ENCODE measurements around the gene CELF4. TPM values are rescaled to one million over a fixed set of nuclear protein-coding genes. Genes with fewer than 3 reads are reported as not detected.

The CELF4 gene
- total RNA-seq, 1 donor from 2014 or later, result not detected

DNA sequence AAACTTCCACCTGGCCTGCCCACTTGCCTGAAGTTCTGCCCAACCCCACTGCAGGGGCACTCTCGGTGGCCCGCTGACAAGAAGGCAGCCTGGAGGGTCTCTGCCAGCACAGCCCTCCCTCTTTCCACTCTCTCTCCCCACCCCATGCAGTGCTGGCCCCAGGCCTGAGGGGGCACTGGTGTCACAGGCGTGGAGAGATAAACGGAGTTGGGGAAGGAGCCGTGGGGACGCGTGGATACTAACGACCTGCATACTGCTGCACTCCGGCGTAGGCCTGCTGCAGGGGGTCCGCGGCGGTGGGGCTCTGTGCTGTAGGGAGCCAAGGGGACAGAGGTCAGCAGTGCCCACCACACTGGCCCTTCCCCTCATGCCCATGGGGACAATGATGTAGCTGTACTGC is 299.3 kb downstream of the CELF4 start:
- intact Hi-C loops (cut with micrococcal nuclease), result no loop called here

DNA sequence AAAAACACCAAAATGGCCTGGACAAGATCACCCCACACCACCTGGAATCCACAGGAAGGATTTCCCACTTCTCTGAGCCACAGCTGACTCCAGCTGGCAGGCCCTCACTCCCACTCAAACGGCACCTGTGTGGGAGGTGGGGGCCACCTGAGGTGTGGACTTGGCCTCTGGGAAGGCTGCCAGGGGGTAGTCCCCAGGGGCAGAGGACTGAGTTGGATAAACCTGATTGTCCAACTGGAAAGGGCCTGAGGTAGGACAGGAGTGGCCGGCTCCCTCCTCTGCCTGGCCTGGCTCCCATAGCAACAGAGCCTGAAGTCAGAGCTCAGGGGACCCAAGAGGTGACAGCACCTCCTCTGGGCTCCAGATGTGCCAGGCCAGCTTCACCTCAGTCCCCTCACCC is 300.2 kb downstream of the CELF4 start:
- intact Hi-C loops (cut with micrococcal nuclease), result no loop called here

DNA sequence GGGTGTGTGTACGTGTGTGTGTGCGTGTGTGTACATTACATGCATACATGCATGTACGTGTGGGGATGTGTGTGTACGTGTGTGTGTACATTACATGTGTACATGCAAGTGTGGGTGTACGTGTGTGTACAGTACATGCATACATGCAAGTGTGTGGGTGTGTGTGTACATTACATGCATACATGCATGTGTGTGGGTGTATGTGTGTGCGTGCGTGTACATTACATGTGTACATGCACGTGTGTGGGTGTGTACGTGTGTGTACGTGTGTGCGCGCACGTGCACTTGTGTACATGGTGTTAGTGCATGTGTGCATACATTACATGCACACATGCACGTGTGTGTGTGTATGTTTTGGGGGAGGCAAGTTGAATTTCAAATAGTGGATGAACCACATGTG is 300.6 kb downstream of the CELF4 start:
- intact Hi-C loops (cut with micrococcal nuclease), result no loop called here

DNA sequence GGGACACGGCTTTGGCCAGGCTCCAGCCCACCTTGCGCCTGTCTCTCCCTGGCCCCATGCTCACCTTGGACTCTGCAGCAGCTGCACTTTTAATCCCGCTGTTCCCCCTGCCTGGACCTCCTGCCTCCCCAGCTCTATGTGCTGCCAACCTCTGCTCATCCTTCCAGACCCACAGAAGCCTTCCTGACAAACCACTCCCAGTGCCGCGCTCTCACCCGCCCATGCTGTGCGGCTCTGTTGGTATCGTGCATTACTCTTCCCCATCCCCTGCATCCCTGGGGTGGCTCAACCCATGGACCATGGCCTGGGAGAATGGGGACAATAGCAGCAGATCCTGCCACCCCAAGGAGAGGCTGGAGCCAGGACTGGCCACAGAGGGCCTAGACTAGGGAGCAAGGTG is 303.6 kb downstream of the CELF4 start:
- intact Hi-C loops (cut with micrococcal nuclease), result no loop called here

DNA sequence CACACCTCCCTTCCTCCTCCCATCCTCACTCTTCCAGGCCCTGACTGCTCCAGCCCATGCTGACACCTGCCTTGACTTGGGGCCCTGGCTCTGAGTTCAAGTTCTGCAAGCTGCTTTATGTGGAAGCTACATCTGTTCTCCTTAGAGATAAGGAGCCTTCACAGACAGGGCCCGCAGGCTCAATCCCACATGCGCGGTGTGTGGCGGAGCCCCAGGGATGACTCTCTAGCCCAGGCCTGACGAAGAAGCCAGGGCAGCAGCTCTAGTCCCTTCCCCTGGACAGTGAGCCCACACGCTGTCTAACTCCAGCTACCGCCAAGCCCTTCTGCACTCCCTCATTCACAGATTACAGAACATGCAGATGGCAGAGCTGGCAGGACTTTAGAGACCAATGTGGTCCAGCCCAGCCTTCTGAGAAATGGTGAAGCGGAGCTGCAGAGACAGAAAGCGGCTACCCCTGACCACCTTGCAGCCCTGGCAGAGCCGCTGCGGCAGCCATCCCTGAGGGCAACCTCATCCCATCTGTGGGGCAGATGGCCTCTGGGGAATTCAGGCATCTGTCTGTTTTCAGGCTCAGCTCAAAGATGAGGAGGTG is 304.3 kb downstream of the CELF4 start:
- intact Hi-C loops (cut with micrococcal nuclease), result no loop called here

DNA sequence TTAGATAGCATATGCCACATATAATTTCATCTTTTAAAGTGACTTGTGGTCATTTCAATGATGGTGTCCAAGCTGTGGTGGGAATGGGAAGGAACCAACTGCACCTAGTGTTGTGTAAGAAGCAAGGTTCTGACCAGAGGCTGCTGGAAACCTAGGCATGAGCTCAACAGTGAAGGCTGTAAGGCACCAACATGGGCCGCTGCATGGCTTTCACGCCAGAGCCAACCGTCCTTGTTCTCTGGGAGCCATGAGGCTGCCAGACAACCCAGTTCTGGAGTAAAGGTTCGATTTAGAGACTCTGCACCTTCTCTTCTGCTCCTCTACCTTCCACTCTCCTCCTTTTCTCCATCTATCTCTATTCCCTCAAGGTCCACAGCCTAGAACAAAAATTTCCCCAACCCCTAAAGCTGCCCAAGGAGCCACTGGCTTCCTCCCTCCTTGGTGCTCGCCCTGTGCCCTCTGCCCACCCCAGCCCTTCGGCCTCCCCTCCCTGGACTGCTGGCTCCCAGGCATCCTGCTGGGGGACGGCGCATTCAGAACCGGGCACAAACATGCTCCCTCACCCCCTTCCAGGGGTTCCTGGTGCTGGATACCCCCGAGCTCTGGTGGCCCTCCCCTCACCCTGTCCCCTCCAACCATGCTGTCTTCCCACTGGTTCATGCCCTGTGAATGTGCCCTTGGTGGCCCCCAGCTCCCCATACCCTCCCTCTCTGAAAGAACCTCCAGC is 305.1 kb downstream of the CELF4 start:
- intact Hi-C loops (cut with micrococcal nuclease), result no loop called here

DNA sequence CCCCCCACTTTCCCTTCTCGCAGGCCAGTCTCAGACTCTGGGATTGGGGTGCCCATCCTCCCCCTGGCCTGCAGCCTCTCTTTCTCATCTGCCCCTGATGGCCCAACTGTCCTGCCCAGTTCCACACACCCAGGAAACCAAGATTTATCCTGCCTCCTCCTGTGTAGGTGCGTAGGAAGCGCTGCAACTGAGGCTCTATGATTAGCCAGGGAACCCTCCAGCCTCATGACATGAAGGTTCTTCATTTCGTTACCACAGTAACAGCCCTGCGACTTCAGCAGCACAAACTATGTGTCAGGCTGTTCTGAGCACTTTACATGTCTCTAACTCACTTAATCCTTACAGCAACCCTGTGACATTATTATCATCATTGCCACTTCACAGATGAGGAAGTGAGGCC is 305.9 kb downstream of the CELF4 start:
- intact Hi-C loops (cut with micrococcal nuclease), result no loop called here

DNA sequence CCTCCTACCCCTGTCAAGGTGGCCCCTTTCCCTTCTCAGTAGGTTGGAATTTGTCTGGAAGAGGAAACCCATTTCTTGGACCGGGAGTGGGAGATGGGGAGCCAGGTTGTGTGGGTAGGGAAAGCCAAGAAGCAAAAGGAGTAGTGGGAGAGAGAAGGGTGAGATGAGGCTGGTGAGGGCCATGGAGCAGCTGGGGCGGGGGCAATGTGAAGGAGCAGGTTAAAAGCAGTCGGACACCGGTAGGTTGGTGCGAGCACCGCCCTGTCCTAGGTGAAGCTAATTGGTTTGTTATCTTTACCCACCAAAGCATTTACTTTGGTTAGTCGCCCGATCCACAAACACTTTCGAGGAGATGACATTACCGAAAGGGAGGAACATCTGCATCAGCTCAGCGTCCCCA is 306.8 kb downstream of the CELF4 start:
- intact Hi-C loops (cut with micrococcal nuclease), result no loop called here

DNA sequence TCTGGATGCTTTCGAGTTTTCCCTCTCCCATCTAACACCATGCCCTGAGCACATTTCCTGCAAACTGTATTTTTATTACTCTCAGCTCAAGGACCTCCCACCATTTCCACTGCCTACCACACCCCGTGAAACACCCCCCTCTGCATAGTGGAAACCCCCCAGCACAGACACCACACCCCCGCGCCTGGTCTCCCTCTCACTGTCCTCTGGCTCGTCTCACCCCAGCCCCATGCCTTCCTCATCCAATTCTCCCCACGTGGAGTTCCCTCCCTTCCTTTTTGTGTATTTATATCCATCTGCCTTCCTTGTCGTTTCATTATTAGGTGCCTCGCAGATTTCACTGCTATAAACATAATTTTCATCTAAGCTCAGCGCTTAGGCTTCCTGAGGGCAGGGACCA is 307.5 kb downstream of the CELF4 start:
- intact Hi-C loops (cut with micrococcal nuclease), result no loop called here

DNA sequence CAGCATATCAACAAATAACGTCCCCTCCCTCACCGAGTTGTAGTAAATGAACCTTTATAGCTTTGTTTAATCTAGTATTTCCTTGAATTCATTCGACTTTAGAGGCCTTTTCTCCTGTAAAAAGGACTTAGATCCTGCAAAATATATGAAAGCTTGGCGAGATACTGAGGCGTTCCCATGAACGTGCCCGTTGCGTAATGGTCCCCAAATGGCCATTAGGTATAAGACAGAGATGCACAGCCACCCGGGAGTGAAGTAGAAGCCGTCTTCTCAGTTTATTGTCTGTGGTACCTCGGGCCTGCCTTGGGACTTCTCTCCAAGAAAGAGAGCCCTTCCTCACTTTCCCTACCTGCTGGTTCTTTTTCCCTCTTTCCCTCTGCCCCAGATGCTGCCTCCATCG is 310.6 kb downstream of the CELF4 start:
- intact Hi-C loops (cut with micrococcal nuclease), result no loop called here

DNA sequence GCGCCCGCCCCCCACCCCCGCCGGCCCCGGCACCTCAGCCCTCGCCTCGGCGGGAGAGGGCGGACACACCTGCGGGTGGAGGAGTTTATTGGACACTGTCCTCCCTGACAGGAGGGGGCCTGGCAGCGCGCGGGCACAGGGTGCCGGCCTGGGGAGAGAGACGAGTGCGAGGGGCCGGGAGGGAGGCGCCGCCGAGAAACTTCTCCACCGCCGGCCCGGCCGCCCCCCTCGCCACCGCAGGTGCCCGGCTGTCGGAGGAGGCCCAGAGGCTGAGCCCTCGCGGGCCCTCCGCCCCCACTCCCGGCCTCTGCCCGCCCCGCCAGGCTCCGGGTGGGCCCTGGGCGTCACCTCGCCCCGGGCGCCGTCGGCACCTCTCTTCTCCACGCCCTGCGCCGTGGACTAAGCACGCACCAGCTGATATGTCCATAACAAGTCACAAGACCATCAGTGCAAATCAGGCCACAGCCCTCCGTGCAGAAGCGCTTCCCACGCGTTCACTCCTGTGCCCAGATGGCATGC is 311.3 kb downstream of the CELF4 start:
- intact Hi-C loops (cut with micrococcal nuclease), result no loop called here

DNA sequence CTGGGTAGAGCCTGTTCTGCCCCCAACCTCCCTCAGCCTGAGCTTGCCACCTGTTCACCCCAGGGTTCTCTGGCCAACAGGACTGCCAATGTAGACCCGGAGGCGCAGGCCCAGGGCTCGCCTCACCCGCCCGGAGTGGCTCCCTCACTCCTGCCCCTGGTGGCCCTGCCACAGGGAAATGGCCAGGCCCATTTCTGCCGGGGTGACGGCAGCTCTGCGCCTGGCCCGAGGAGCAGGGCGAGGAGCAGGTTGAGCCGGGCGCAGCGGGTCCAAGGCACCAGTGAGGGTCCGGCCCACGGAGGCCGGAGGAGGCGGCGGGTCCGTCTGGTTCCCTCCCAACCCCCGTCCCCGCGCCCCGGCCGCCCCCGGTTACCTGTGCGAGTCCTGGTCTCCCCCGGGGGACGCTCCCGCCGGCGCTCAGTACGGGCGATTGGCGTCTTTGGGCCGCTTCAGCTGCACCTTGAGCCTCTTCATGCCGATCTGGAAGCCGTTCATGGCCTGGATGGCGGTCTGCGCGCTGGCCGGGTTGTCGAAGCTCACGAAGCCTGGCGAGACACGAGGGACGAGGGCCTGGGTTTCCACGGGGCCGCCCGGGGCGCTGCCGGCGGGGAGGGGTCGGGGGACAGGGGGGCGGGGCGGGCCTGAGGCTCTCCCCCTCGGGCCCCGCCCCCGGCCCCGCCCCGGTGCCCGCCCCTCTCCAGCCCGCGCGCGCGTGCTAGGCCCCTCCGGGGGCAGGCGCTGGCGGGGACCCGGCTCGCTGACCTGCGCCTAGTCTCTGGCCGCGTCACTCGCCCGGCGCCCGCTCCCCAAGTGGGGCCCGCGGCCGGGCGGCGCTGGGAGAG is 312.0 kb downstream of the CELF4 start:
- intact Hi-C loops (cut with micrococcal nuclease), result no loop called here

DNA sequence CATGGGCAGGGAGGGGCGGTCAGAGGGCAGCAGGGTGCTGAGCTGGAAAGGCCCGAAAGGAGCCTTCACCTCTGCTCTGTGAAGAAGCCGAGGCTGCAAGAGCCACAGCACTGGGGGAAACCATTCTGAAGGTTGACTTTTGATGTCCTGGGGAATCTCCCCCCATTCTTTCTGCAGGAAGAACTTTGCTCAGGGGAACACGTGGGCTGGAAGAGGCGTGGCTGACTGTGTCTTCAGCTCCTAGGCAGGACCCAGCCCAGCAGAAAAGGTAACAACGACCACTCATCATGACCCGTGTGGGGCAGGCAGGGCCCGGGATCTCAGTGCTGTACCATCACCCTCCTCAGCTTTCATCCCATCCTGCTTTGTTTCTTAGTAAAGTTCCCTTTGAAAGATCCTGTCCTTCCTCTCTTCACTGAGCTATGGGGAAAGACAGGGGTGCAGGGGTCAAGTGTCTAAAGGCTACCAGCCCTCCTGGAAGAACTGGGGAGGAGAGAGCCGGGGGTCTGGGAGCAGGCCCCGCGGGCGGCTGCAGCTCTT is 312.7 kb downstream of the CELF4 start:
- intact Hi-C loops (cut with micrococcal nuclease), result no loop called here

DNA sequence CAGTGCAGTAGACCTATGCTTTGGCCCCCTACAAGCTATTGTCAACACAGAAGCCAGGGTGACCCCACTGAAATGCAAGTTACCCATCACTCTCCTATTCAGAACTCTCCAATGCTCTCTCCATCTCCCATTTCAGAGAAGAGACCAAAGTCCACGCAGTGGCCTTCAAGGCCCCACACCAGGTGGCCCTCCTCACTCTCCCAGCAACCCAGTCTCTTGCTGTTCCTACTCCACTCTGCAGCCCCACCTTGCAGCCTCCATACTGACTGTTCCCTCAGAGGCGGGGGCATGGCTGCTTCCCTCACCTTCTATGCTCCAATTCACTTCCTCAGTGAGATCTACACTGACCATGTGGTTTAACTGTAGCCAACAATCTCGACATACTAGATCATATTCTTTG is 313.3 kb downstream of the CELF4 start:
- intact Hi-C loops (cut with micrococcal nuclease), result no loop called here

DNA sequence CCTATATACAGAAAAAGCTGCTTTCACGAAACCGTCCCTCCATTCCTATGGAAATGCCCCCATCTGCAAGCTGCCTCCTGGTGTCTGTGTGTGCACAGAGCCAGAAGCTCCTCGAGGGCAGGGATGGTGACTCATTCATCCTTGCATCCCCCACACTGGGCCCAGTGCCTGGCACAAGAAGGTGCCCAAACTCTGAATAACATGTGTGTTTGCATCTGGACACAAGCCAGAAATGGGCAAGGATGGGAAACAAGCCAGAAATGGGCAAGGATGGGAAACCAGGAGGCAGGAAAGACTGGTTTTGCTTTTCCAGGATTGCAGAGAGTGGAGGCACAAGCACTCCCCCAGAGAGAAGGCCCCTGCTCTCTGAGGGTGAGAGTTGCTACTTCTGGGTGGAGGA is 313.9 kb downstream of the CELF4 start:
- intact Hi-C loops (cut with micrococcal nuclease), result no loop called here

DNA sequence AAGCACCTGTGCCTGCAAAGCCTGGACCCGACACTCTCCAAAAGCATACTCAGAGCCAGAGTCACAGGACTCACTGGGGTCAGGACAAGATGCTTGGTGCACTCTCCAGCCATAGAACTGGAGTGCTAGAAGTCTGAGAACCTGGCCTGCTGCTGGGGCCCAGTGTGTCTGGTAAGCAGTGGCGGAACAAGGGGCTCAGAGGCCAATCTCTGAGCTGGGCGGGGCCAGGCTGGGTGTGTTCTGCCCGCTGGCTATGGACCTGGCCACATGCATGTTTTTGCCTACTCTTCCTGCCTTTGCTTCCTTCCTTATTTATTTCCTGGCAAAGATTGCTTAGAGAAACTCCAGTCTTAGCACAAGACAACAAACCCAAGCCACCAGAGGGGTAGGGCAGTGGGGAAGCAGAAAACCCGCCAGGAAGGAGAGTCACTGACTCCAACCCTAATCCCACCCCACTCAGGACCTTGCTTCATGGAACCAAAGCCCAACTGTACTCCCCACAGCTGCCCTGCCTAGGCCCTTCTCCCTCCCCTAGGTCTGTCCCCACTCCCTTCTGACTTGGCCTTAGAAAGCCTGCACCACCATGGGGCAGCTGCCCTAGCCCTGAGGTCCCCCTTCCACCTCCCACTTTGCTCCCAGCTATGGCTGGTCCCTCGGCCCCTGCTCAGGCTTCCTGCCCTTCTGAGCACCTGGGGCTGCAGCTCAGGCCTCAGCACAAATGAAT is 315.5 kb downstream of the CELF4 start:
- intact Hi-C loops (cut with micrococcal nuclease), result loop anchor here (10.0 kb wide), 1 partner anchor 425 kb away; the partner anchor contains the start of genes KIAA1328 and TPGS2

DNA sequence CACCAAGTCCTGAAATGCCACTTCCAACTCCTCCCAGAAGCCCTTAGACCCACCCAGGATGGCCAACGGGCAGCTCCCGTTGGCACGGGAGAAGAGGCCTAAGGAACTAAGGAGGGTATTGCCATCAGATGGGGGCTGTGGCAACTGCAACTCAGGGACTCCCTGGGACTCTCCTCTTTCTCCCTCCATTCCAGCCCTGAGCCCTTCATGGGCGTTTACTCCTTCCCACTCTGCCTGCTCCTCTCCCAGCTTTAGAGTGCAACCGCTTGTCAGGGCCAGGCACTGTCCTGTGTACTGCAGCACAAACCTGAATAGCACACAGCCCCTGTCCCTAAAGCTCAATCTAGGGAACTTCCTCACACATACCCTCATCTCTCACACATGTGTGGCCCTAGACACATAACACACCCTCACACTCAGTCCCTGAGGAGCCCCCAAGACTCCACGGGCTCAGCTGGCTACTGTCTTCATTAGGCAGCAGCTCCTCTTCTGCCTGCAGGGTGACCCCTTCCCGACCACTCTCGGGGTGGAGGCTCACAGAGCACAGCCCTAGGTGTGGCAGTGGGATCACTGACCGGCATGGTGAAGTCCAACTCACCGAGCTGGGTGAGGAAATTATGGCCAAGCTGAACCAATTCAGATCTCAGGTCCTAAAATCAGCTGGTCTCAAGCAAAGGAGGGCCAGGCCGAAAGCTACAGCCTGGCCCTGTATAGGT is 316.3 kb downstream of the CELF4 start:
- intact Hi-C loops (cut with micrococcal nuclease), result loop anchor here (10.0 kb wide), 1 partner anchor 425 kb away; the partner anchor contains the start of genes KIAA1328 and TPGS2

DNA sequence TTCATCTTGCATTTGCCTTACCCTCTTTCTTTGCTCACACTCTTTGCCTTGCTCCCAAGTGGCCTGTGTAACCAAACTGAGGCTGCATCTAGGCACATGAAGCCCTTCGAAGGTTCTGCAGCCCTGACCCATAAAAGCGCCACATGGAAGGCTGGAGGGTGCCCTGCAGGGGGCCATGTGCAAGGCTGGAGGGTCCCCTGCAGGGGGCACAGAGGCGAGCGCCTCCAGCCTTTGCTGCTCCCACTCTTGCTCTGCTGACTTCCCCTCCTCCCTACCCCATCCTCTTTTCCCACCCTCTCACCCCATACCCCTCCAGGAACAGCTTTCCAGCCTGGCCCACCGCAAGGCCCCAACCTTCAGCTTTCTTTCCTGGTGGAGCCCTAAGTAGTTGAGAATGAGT is 317.3 kb downstream of the CELF4 start:
- intact Hi-C loops (cut with micrococcal nuclease), result loop anchor here (10.0 kb wide), 1 partner anchor 423 kb away; the partner anchor contains the start of genes KIAA1328 and TPGS2

DNA sequence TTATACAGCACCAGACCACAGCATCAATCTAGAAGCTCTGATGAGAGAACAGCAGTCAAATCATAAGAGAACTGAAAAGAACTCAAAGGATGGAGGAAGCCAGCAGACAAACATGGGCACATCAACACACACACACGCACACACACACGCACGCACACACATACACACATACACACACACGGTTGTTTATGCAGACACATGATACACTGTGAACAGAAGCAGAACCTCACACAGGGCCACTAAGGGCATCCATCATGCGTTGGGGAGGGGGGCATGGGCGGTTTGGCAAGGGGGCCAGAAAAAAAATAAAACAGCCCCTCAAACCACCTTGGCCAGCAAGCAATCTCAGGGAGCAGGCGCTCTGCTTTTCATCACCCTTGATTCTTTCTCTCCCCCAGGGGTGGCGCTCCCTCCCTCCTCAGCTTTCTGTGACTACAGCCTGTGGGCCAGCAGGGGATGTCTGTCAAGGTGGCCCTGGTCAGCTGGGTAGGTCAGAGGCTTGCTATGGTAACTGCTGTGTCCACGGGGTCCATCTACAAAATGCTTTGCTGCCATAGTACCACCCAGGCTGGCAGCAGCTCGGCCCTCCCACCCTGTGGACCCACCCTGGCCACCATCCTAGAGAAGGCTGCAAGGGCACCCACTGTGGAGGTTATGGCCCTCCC is 318.0 kb downstream of the CELF4 start:
- intact Hi-C loops (cut with micrococcal nuclease), result loop anchor here (10.0 kb wide), 1 partner anchor 423 kb away; the partner anchor contains the start of genes KIAA1328 and TPGS2
